HG03066 (cell line): ENCODE results near the gene PRKG1.
A peak's percentile ranks its signal among the peaks of the same experiment; 100 is the strongest.

Source experiments
- ATAC-seq: cut with Tn5 transposase; IDR thresholded peaks from one replicate; pipeline ENCODE4 v1.9.1; 2021; ENCODE audit warnings: low read depth; ENCODE audit not compliant: unreplicated experiment

Gene PRKG1

DNA sequence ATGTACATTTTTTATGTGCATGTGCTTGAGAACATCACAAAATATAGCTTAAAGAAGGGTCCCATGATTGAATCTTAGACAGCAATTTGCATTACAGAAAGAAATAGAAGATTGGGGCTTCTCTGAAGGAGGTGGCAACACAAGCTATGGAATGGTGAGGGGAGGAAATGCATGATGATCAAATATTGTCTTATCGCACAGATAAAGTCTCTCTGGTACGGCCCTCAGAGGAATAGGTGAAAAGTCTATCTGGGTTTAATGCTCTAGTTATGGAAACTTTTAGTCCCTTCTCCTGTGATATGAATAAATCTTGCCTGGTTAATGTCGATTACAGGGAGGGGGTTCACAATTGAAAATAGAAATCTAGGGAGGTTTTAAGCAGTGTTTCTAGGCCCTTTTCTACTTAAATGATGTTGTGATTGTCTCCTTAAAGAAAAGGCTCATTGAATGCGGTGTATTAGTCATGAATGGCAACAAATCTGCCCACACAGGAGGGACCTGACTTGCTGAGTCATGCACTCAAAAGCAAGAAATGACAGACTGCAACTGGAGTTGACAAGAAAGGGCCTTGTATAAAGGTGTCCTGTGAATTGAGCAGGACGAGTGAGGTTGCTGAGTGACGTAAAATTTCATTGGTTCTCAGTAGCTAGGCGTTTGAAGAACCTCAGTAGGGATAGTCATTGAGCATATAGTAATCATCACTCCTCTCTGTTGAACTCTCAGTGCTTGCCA lies 758.5 kb downstream of the PRKG1 start:
- peak; percentile 84 for ATAC-seq

DNA sequence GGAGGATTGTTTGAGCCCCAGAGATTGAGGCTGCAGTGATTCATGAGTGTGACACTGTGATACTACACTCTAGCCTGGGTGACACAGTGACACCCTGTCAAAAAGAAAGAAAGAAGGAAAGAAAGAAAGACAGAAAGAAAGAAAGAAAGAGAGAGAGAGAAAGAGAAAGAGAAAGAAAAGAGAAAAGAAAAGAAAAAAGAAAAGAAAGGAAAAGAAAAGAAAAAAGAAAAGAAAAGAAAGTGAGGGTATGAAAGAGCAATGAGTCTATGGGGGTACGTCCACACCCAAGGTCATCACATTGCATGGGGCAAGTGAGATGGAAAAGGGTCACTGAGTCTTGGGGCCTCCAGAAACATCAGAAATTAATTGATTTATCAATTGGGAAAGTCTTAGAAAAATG lies 760.3 kb downstream of the PRKG1 start:
- ATAC-seq, result no peak

DNA sequence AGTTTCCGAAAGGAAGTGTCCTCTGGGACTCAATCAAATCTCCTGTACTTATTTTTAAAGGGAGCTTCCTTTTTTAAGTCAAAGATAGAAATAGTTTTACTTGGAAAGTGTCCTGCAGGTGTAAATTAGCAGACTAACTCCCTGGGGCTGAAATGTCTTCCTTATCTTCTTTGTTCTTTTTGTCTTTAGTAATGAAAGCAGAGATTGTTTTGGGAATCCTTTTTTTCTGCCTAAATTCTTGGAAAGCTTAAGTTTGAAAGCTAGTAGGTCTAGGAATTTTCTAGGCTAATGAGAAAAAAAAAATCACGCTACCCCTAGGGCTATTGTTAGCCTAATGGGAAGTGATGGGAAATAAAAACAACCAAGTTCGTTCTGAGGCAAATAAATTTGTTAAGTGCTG lies 764.2 kb downstream of the PRKG1 start:
- no peak for ATAC-seq

DNA sequence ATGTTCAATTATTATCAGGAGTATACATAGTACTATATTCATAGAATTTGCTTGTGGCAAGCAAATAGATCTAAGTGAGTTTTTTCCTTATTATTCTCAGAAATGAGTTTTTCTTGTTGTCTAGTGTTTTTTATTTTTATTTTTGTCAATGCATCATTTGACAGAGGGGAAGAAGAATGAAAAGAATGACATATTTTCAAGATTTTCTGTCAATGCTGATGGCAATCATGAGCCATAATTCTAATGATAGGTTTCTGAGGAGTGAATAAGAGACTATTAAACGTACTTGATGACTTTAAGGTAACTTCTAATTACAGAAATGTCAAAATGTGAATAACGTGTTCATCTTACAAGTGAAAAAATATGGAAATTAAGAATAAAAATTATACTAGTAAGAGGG lies 769.7 kb downstream of the PRKG1 start:
- ATAC-seq, result no peak

DNA sequence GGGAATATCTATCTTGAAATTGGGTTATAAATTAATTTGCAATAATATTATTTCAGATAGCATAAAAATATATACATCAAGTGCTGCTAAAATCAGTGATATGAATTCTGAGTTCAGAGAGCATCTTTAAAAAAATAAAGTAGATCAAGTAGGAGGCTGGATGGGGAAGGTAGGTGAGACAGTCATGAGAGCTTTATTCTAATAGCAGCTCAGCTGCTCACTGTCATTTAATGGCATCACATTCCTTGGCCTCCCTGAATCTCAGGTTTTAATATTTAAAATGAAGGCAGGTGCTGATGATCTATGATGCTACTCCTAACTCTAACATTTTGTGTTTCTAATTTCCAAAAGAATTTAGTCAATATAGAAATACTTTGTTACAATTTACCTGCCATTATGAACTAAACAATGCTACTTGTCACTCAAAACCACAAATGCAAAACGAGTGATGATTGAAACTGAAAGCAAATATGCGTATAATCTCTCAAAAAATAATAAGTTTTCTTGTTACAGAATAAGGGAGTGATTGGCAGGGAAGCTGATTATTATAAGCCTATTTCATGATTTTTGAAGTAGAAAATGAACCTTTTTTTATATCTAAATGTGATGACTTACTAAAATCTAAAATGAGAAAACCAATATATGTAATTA lies 772.7 kb downstream of the PRKG1 start:
- no peak for ATAC-seq

DNA sequence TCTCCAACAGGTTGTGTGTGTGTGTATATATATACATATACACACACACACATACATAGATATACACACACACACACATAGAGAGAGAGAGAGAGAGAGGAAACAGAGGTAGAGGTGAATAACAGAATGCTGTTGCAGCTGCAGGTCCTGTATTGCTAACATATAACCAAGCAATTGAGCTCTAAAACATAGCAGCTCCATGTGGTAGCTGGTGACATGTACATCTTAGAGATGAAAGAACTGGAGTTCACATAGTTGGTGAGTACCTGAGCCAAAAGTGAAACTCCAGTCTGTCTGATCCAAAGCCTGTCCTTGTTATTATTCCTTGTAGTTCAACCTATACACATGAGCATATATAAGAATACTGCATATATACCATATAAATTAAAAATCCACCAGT lies 778.0 kb downstream of the PRKG1 start:
- no peak for ATAC-seq

DNA sequence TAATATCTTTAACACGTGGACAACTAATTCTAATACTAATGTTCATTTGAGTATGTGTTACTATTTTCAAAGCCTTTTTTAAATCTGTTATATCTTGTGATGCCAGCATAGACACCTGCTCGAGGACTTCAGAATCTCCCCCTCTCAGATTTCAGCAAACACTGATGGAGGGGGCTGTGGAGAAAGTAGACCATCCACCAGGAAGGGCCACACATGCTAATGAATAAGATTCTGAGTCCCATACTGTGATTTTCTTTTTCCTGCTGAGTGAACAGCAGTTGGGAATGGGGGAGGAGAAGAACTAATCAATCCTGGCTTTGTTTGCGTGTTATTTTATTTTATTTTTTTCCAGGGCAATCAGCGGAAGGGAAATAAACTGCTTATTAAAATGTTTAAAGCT lies 783.0 kb downstream of the PRKG1 start:
- no peak for ATAC-seq

DNA sequence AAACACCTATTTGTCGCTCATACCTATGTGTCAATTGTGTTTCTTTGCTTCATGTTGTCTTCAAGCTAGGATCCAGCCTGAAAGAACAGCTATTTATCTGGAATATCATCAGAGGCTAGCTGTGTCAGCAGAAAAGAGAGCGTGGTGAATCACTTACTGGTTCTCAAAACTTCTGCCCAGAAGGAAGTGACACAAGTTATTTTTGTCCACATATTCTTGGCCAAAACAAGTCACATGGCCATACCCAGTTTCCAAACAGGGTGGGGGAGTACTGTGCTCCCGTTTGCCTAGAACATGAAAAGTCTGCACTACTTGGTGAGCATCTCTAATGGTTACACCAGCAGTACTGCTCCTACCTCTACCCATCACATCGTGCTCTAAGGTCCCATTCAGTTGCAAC lies 786.0 kb downstream of the PRKG1 start:
- peak; percentile 76 for ATAC-seq

DNA sequence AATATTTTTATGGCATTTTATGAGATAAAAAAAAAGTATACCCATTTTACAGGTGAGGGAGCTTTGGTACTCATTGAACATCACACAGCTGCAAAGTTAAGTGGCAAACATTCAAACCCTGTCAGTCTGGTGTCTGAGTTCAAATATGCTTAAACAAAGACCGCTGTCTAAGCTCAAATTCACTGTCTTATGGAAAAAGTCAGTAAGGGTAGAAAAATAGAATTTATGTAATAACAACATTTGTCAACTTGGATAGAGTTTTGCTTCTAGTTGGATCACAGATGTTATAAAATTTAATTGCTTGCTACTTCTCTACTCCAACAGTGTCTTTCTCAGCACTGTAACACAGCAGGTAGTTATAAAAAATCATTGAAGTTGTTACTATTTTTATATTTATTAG lies 786.8 kb downstream of the PRKG1 start:
- ATAC-seq, result no peak

DNA sequence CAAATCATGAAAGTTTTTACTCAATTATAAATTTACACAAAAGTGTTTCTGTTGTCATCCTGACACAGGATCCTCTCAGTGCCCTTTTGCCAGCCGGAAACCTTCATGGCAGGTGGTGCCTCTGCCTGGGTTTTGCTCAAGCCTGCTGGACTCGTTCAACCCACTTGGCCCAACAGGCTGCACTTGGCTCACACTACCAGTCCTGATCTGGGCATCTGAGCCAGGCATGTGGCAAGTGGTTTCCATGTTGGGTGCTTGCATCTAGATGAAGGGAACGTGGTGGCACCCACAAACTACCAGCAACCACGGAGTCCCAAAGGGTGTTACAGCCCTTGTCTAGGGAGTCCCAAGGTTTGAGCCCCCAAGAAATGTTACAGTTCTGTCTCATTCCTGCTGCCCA lies 787.4 kb downstream of the PRKG1 start:
- no peak for ATAC-seq

DNA sequence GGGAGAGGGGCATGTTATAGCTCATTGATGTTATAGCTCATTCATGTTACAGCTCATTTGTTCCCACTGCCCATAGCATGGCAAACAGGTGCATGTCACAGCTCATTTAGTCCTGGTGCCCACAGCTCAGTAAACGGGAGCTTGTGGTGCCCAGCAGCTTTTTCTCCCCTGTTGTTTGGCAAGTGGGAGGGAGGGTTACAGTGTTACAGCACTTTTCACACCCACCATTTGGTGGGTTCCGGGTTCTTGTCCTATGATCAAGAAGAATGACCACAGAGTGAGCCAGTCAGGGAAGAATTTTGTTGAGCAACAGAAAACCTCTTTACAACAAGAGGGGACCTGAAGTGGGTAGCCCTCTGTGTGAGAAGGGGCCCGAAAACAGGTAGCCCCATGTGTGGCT lies 787.9 kb downstream of the PRKG1 start:
- ATAC-seq, result no peak

DNA sequence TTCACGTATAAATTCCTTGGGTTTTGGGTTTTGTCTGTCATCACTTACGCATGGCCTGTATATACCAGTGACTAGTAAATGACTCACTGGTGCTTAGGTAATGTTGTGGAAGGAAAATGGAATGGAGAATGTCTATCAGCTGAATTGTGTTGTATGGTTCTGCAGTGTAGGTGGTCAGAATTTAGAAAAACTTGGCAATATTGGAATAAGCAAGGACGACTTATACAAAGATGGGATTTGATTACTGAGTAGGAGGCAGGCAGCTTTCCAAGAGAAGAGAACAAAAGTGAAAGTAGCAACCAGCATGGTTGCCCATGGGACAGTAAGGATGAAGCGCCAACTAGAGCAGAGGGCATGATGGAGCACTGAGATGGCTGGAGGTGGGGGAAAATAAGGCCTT lies 793.7 kb downstream of the PRKG1 start:
- ATAC-seq, result no peak

DNA sequence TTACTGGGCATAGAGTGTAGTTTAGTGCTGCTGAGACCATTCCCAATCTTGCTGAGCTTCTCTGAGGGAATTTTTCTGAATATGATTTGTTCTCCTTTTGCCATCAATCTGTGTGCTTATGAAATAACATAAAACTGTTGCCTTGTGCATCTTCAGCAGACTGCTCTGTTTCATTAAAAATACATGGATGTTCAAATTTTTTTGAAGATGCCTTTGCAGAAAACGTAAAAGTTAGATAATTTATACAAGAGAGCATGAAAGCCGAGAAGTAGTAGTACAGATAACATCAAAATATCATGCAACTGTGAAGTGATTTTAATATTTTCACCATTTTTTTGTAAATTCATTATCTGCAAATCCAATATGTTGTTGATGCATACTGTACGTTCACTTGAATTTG lies 799.8 kb downstream of the PRKG1 start:
- no peak for ATAC-seq

DNA sequence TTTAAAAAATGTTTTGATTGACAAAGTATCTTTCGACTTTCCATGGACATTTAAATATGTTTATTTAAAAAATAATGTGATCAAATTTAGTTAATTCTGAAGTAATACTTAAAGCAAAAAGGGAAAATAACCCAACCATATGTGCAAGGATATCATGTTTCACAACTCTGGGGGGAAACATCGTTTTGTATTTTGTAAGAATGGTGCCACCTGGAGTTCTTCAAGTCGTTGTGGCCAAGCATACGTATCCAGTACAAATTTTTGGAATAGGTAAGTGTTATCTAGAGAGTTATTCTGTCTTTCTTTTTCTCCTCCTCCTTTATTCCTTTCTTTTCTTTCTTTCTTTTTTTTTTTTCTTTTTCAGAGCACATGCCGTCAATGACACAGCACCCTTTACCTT lies 801.3 kb downstream of the PRKG1 start:
- ATAC-seq, result no peak

DNA sequence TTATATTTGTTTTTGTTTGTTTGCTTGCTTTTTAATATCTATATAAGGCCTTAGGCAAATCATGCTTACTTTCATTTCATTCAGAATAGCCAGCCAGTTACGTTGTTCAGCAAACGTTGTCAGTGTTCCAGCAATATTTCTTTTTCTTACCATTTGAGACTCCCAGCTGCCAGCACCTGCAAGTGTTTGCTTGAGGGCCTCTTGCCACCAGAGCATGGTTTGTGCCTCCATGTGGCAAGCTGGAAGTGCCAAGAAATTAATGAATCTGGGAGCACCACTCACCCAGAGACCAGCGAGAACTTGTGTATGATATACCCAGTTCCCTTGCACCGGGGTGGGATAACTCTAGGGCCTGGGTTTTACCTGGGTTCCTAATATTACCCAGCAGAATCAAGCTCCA lies 802.2 kb downstream of the PRKG1 start:
- no peak for ATAC-seq

DNA sequence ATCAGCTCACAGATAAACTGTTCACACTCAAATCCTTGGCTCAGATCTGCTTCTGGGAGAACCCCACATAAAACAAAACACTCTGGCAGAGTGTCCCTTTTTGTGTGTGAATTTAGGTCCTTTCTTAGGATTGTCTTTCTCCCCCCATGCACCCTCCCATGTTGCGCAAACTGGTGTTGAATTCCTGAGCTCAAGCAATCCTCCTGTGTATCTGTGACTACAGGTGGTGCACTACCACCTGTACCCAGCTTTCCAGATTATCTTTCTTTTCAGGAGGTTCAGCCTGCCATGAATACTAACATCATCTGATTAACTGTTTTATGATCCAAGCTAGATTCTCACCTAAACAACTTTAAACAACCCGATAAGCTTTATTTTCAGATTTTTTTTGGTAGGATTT lies 802.7 kb downstream of the PRKG1 start:
- ATAC-seq, result no peak

DNA sequence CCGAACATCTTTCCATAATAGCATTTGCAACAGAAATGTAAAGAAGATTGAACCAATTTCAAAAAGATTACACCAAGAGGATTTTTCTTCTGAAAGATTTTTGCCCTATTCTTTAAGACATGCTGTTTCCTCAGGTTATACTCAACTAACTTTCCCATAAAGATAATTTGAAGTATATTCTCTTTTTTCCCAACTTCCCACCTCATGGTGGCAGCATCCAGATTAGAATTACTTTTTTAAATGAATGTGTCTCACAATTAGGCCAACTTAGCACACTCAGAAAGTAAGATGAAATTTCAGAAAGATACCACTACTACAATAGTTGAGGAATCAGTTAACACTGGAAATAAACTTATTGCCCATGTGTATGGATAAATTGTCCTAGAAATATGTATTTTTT lies 803.3 kb downstream of the PRKG1 start:
- no peak for ATAC-seq

DNA sequence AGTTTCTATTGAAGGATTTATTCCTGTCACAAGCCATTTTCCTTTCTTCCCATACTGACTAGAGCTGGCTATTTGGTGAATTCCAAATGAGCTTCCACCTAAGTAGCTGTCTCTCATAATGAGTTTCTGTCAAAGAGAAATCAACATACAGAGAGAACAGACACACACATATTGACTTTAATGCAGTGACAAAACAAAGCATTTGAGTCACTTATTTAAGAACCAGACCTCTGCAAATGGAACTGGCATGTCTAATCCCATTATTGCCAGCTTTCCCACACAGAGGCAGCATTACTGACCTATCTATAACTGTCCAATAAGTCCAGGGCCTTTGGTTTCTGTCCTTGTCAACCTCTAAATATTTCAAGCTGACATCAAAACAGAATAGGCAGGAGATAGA lies 804.4 kb downstream of the PRKG1 start:
- ATAC-seq, result peak; percentile 15

DNA sequence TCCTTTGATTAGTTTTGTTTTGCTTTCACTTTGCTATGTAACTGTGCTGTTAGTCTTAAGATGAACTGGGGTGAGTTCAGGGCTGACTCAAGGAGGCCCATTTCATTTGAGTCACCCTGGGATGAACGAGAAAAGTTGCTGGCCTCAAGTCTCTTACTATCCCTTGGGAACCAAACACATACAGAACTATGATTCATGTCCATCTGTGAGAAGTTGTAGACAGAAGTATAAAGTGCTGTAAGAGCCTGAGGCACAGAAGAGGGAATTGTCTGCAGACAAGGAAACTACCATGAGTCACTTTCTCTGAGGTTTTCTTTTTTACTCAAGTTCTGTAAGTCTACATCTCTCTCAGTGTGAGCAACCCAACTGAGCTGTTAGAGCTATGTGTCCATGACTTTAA lies 805.0 kb downstream of the PRKG1 start:
- ATAC-seq, result peak; percentile 87

DNA sequence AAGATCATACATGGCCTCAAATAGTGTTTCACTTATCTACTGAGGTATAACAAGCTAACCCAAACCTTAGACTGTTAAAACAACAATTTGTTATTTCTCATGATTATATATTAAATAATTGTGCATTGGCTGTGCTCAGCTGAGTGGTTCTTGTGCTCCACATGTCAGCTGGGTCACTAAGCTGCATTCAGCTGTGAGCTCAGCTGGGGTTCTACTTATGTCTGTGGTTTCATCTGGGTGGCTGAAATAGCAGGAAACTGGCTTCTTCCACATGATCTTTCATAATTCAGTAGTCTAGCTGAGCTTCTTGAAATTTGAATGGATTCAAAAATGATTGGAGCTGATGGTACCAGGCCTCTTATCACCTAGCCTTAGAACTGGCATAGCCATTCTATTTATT lies 806.9 kb downstream of the PRKG1 start:
- no peak for ATAC-seq

DNA sequence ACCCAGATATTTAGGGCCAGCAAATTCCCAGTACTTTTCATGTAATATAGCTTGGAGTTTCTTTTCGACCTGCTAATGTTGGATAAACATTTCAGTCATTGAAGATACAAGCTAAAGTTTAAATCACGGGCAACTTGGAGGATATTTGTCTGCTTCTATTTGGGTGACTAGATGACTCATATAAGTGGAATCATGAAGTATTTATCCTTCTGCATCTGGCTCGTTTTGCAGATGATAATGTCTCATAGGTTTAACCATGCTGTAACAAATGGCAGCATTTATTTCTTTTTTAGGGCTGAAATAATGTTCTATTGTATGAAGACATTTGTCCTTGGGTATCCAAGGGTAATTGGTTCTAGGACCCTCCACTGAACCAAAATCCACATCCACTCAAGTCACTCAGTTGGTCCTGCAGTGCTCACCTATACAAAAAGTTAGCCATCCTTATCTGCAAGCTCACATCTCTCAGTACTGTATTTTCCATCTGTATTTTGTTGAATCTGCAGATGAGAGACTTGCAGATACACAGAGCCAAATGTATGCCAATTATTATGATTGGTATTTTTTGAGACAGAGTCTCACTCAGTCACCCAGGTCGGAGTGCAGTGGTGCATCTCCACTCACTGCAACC lies 812.3 kb downstream of the PRKG1 start:
- ATAC-seq, result no peak

DNA sequence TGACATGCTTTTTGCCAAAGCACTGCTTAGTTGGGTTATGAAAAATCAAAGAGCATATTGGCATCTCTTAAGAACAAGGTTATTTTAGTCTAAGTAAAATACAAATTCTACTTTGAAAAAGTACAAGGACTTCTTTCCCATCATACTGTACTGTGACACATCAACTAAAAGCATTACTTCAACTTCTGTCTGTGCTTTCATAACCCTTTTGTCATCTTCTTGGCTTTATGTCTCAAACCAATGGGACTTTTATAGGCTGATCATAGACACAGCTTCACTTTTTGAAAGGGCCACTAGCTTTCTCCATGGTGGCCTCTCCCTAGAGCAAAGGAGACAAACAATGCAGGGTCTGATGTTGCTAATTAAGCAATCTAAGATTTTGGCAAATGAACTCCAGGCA lies 814.0 kb downstream of the PRKG1 start:
- ATAC-seq, result no peak
